H1 (cell line): ENCODE measurements around the gene TMBIM6. TPM values are rescaled to one million over a fixed set of nuclear protein-coding genes. Genes with fewer than 3 reads are reported as not detected.

Experiments used
- CTCF ChIA-PET: fragments of 300-600 bp; sonication (Branson Sonifier 250); formaldehyde crosslinking; loops from one replicate; lab custom pipeline; 2021; ENCODE audit not compliant: partially characterized antibody; lab: Charles Lee
- POLR2A ChIA-PET: fragments of 300-600 bp; sonication (Branson Sonifier 250); formaldehyde crosslinking; loops from one replicate; lab custom pipeline; 2021; ENCODE audit warnings: inconsistent platforms; ENCODE audit not compliant: partially characterized antibody; lab: Charles Lee
- DNase-seq, 2 experiments: peaks; one replicate each; pipeline versions ENCODE4 v3.0.0 to v3.0.0-alpha.2; 2010 to 2022; ENCODE audit warnings: low spot score in 2 of 2, low read depth in 1 of 2, mixed read lengths in 1 of 2
- FAIRE-seq: peaks from 2 replicates; lab custom pipeline; 2011; peaks lifted over from hg19 to GRCh38; lab: Jason Lieb, UNC
- H2AFZ ChIP-seq: 2 replicates; pipeline ENCODE4 v1.8.1; 2012; ENCODE audit warnings: low read length, inconsistent platforms
- H2AK5ac ChIP-seq: 2 replicates; pipeline ENCODE4 v1.6.1; 2013; ENCODE audit warnings: low read depth, low read length
- H2BK120ac ChIP-seq: replicated peaks from 2 replicates; pipeline ENCODE3; 2013; ENCODE audit warnings: low read depth, low read length, inconsistent platforms
- H2BK12ac ChIP-seq: 2 replicates; pipeline ENCODE4 v1.6.1; 2013; ENCODE audit warnings: low read depth, low read length
- H2BK15ac ChIP-seq: 2 replicates; pipeline ENCODE4 v1.6.1; 2013; ENCODE audit warnings: low read length
- H2BK20ac ChIP-seq: 2 replicates; pipeline ENCODE4 v1.6.1; 2013; ENCODE audit warnings: low read length
- H2BK5ac ChIP-seq: 2 replicates; pipeline ENCODE4 v1.6.1; 2013; ENCODE audit warnings: low read depth, low read length
- H3K14ac ChIP-seq: 2 replicates; pipeline ENCODE4 v1.6.1; 2013; ENCODE audit warnings: inconsistent platforms; ENCODE audit not compliant: insufficient read length
- H3K18ac ChIP-seq: 2 replicates; pipeline ENCODE4 v1.6.1; 2013; ENCODE audit warnings: low read length; ENCODE audit errors: extremely low read depth
- H3K23ac ChIP-seq: 2 replicates; pipeline ENCODE4 v1.6.1; 2013; ENCODE audit warnings: inconsistent platforms; ENCODE audit not compliant: insufficient read length
- H3K23me2 ChIP-seq: 2 replicates; pipeline ENCODE4 v1.6.1; 2013; ENCODE audit warnings: low read depth, low read length
- H3K27ac ChIP-seq: 2 replicates; pipeline ENCODE4 v1.6.1; 2011; ENCODE audit warnings: low read depth, low read length, inconsistent platforms
- H3K27me3 ChIP-seq, 4 experiments: replicated peaks in 1 of 4; 1 replicate in 1 of 4; 2 replicates in 3 of 4; pipeline versions ENCODE4 v1.6.1 to v1.8.1; 2011 to 2013; ENCODE audit warnings: low read length in 3 of 4, mild to moderate bottlenecking in 3 of 4, inconsistent platforms in 2 of 4, mixed read lengths in 2 of 4, moderate library complexity in 1 of 4; ENCODE audit not compliant: control insufficient read depth in 3 of 4, insufficient read depth in 3 of 4; ENCODE audit errors: extremely low read depth in 1 of 4
- H3K36me3 ChIP-seq, 4 experiments: 2 replicates each; pipeline versions ENCODE4 v1.6.1 to v1.8.1; 2011 to 2013; ENCODE audit warnings: mild to moderate bottlenecking in 4 of 4, low read length in 3 of 4, moderate library complexity in 2 of 4, control low read depth in 1 of 4, inconsistent platforms in 1 of 4; ENCODE audit not compliant: insufficient read depth in 4 of 4, control insufficient read depth in 2 of 4
- H3K4ac ChIP-seq: replicated peaks from 2 replicates; pipeline ENCODE3; 2013; ENCODE audit warnings: low read length, low read depth, mixed read lengths, inconsistent platforms; ENCODE audit not compliant: insufficient read length
- H3K4me1 ChIP-seq, 4 experiments: replicated peaks in 1 of 4; 1 replicate in 1 of 4; 2 replicates in 3 of 4; pipeline versions ENCODE4 v1.6.1 to v1.8.1; 2011 to 2013; ENCODE audit warnings: low read length in 3 of 4, inconsistent platforms in 2 of 4, mixed read lengths in 1 of 4; ENCODE audit not compliant: insufficient read depth in 4 of 4, control insufficient read depth in 3 of 4
- H3K4me2 ChIP-seq, 2 experiments: 2 replicates each; pipeline versions ENCODE4 v1.6.1 to v1.8.1; 2011 to 2013; ENCODE audit warnings: low read depth in 2 of 2, low read length in 2 of 2, control low read depth in 1 of 2, inconsistent platforms in 1 of 2, mild to moderate bottlenecking in 1 of 2; ENCODE audit not compliant: insufficient read depth in 1 of 2
- H3K4me3 ChIP-seq, 4 experiments: fragments of 200-600, 300-600 bp in 1 of 4; sonication (generic), shearing (Covaris generic), sonication (Bioruptor Twin) in 1 of 4; 2 replicates each; pipeline versions ENCODE4 v1.5.1 to v1.8.1; 2011 to 2016; ENCODE audit warnings: low read length in 4 of 4, low read depth in 3 of 4, control low read depth in 2 of 4, inconsistent platforms in 2 of 4, mild to moderate bottlenecking in 2 of 4, mixed read lengths in 1 of 4, moderate library complexity in 1 of 4; ENCODE audit not compliant: insufficient read depth in 2 of 4; ENCODE audit errors: extremely low read depth in 1 of 4
- H3K56ac ChIP-seq: replicated peaks from 2 replicates; pipeline ENCODE3; 2013; ENCODE audit warnings: low read depth, mild to moderate bottlenecking, mixed read lengths, low read length, inconsistent platforms; ENCODE audit not compliant: insufficient read length
- H3K79me1 ChIP-seq: 2 replicates; pipeline ENCODE4 v1.6.1; 2013; ENCODE audit warnings: low read depth, low read length, control low read depth
- H3K79me2 ChIP-seq, 2 experiments: 2 replicates each; pipeline versions ENCODE4 v1.6.1 to v1.8.1; 2012 to 2013; ENCODE audit warnings: low read length in 2 of 2, mild to moderate bottlenecking in 2 of 2, inconsistent platforms in 1 of 2; ENCODE audit not compliant: insufficient read depth in 2 of 2, control insufficient read depth in 1 of 2
- H3K9ac ChIP-seq, 4 experiments: replicated peaks in 1 of 4; 1 replicate in 1 of 4; 2 replicates in 3 of 4; pipeline versions ENCODE4 v1.6.1 to v1.8.1; 2011 to 2013; ENCODE audit warnings: low read depth in 3 of 4, low read length in 3 of 4, control low read depth in 2 of 4, mild to moderate bottlenecking in 2 of 4, moderate library complexity in 2 of 4, inconsistent platforms in 1 of 4; ENCODE audit errors: extremely low read depth in 1 of 4
- H3K9me3 ChIP-seq, 2 experiments: 2 replicates each; pipeline versions ENCODE4 v1.6.1 to v1.8.1; 2012 to 2013; ENCODE audit warnings: mild to moderate bottlenecking in 2 of 2, moderate library complexity in 2 of 2, control low read depth in 1 of 2, inconsistent platforms in 1 of 2, low read depth in 1 of 2, low read length in 1 of 2, mixed read lengths in 1 of 2; ENCODE audit not compliant: insufficient read depth in 2 of 2
- H4K20me1 ChIP-seq, 2 experiments: replicated peaks in 1 of 2; 2 replicates each; pipeline versions ENCODE3 to v1.8.1; 2011 to 2013; ENCODE audit warnings: inconsistent platforms in 2 of 2, low read length in 2 of 2, mild to moderate bottlenecking in 1 of 2; ENCODE audit not compliant: insufficient read depth in 2 of 2, control insufficient read depth in 1 of 2
- H4K5ac ChIP-seq: 2 replicates; pipeline ENCODE4 v1.6.1; 2013; ENCODE audit warnings: low read length, low read depth, mixed read lengths, inconsistent platforms; ENCODE audit not compliant: insufficient read length
- H4K8ac ChIP-seq: 2 replicates; pipeline ENCODE4 v1.8.0; 2013; ENCODE audit warnings: mild to moderate bottlenecking, moderate library complexity, low read length, inconsistent platforms; ENCODE audit not compliant: insufficient read depth; ENCODE audit errors: extremely low read depth
- H4K91ac ChIP-seq: replicated peaks from 2 replicates; pipeline ENCODE3; 2013; ENCODE audit warnings: low read length, mixed read lengths, inconsistent platforms; ENCODE audit not compliant: insufficient read length
- BCL11A ChIP-seq, 2 experiments: IDR thresholded peaks; one replicate each; pipeline ENCODE4 v1.6.1; 2011; ENCODE audit warnings: low read depth in 2 of 2, low read length in 2 of 2, mild to moderate bottlenecking in 2 of 2
- EP300 ChIP-seq, 2 experiments: IDR thresholded peaks; 1 replicate in 1 of 2; 2 replicates in 1 of 2; pipeline ENCODE4 v1.6.1; 2011 to 2012; ENCODE audit warnings: low read depth in 2 of 2, low read length in 2 of 2, mild to moderate bottlenecking in 2 of 2, borderline replicate concordance in 1 of 2, inconsistent platforms in 1 of 2, moderate library complexity in 1 of 2
- FOSL1 ChIP-seq: IDR thresholded peaks from 2 replicates; pipeline ENCODE4 v1.6.1; 2011; ENCODE audit warnings: mild to moderate bottlenecking, low read depth, low read length, moderate library complexity; ENCODE audit not compliant: insufficient read depth
- HDAC2 ChIP-seq, 2 experiments: fragments of 300-600 bp in 1 of 2; sonication (generic) in 1 of 2; IDR thresholded peaks; 2 replicates each; pipeline ENCODE4 v1.6.1; 2011 to 2012; ENCODE audit warnings: low read depth in 2 of 2, low read length in 2 of 2, mild to moderate bottlenecking in 2 of 2, moderate library complexity in 2 of 2, borderline replicate concordance in 1 of 2, inconsistent platforms in 1 of 2
- MAFK ChIP-seq: IDR thresholded peaks from 2 replicates; pipeline ENCODE4 v1.6.1; 2012; ENCODE audit warnings: low read depth, mild to moderate bottlenecking, improper control_type of control experiment, low read length
- RBBP5 ChIP-seq: IDR thresholded peaks from 2 replicates; pipeline ENCODE4 v1.7.1; 2012; ENCODE audit warnings: low read depth, mild to moderate bottlenecking, inconsistent platforms, low read length, moderate library complexity, borderline replicate concordance
- YY1 ChIP-seq: IDR thresholded peaks from 2 replicates; pipeline ENCODE4 v1.6.1; 2011; ENCODE audit warnings: low read depth, mild to moderate bottlenecking, low read length
- WGBS, 2 experiments: shearing (Covaris generic) in 1 of 2; methylation state at CpG; one replicate each; pipeline versions ENCODE4 v1.1.6 to v1.1.7; 2013 to 2015; ENCODE audit warnings: low lambda C conversion rate in 2 of 2, mixed read lengths in 2 of 2, inconsistent platforms in 1 of 2, low coverage in 1 of 2, missing lambda C conversion rate in 1 of 2; ENCODE audit not compliant: insufficient replicate concordance in 2 of 2, insufficient coverage in 1 of 2, insufficient read length in 1 of 2; ENCODE audit errors: extremely low coverage in 1 of 2, missing lambda C conversion rate in 1 of 2; 5-methylcytosine and 5-hydroxymethylcytosine counted together
- polyA plus RNA-seq, 7 experiments: library from polyadenylated mRNA; depleted of rRNA in 3 of 7; stranded (reverse) in 5 of 7; unstranded in 2 of 7; fragments of >200 nt in 5 of 7; fragments of 200-250 nt in 2 of 7; gene quantifications; 1 replicate in 5 of 7; 2 replicates in 1 of 7; 4 replicates in 1 of 7; pipeline versions ENCODE4 v1.2.1 to v1.2.3, GENCODE V29; 2011 to 2013; ENCODE audit warnings: missing spikeins in 2 of 7, mixed read lengths in 2 of 7
- total RNA-seq: library from RNA; stranded (reverse); fragmentation: NEBNext Ultra II Directional; extraction: Animal tissue kit (Norgen Biotek cat#: 25700); gene quantifications from 2 replicates; pipeline ENCODE4 v1.2.1, GENCODE V29; 2021

TMBIM6 gene
- total and polyA plus RNA-seq, 2 of the 8 experiments (the other 6 are each of a cell fraction or from before 2014, with no cell fraction given): 423 to 556 TPM

- no peak overlapping the region for H3K27ac ChIP-seq
- no peaks in the 10 kb centered on the region for H3K9me3 ChIP-seq
- no peak overlapping the region for H3K56ac ChIP-seq
- no peak overlapping the region for H2BK120ac ChIP-seq
- H3K4me2 ChIP-seq: no peak overlapping the region
- ChIA-PET POLR2A (interaction anchor here (1.1 to 4.0 kb wide), 2 partner anchors 23 to 34 kb away, joined by 3 to 18 read pairs; partner anchors contain the start of gene TMBIM6), CTCF (interaction anchor here (0.6 to 14.5 kb wide), 15 partner anchors 9 to 1229 kb away, joined by 3 to 119 read pairs (median 3); partner anchors contain the start of genes NCKAP5L and TMBIM6)
- H3K4me3 ChIP-seq: no peak overlapping the region
- 89% methylated on average over 3 of the region's 3 CpGs; no CpG with 5 or more reads in 1 of the 2 experiments for WGBS, 2 experiments
- no peak overlapping the region for H2AK5ac ChIP-seq
- H3K23me2 ChIP-seq: no peaks in the 10 kb centered on the region
- peaks cover 0 to 11% of the 10 kb centered on the region in 2 experiments for H4K20me1 ChIP-seq
- no peak overlapping the region for H3K23ac ChIP-seq
- no peak overlapping the region for H3K14ac ChIP-seq
- H4K5ac ChIP-seq: no peak overlapping the region
- H4K91ac ChIP-seq: no peak overlapping the region
- no peak overlapping the region for H3K4ac ChIP-seq
- H2BK15ac ChIP-seq: no peak overlapping the region
- H4K8ac ChIP-seq: no peak overlapping the region
- peaks cover 0 to 4% (median 0%) of the 10 kb centered on the region in 4 experiments; a peak in 1 of 7 replicates for H3K4me1 ChIP-seq
- peaks cover 21 to 53% (median 42%) of the 10 kb centered on the region in 4 experiments for H3K36me3 ChIP-seq
- no peaks in the 10 kb centered on the region for H3K79me2 ChIP-seq
- H2AFZ ChIP-seq: no peak overlapping the region
- no peak overlapping the region for H2BK12ac ChIP-seq
- no peak for DNase-seq
- H3K27me3 ChIP-seq: no peaks in the 10 kb centered on the region
- H2BK20ac ChIP-seq: no peak overlapping the region
- no peak overlapping the region for H3K9ac ChIP-seq
- H3K18ac ChIP-seq: no peak overlapping the region
- H2BK5ac ChIP-seq: no peak overlapping the region
- H3K79me1 ChIP-seq: no peaks in the 10 kb centered on the region
- FAIRE-seq: no peak
- TF ChIP-seq EP300 (IDR thresholded peaks at IDR 0.05; ENCODE audit: borderline replicate concordance in 1 of 2, low read depth in 2 of 2, low read length in 2 of 2) (no peak), MAFK (no peak), YY1 (no peak), RBBP5 (no peak), HDAC2 (IDR thresholded peaks at IDR 0.05; ENCODE audit: borderline replicate concordance in 1 of 2, low read depth in 2 of 2, low read length in 2 of 2) (no peak), BCL11A (IDR thresholded peaks at IDR 0.05; ENCODE audit: low read depth in 2 of 2, low read length in 2 of 2) (no peak), FOSL1 (no peak)
These were observed 22.8 kb downstream of the TMBIM6 start for GRCh38 chr12:49764126-49764525.
